ENCODE data around the gene ITPK1.

- TF ChIP-seq STAT1 (IDR thresholded peaks at IDR 0.05; ENCODE audit: unreplicated experiment) (no peak), POLR2AphosphoS5 (IDR thresholded peaks at IDR 0.05; ENCODE audit: low read depth) (no peak), EZH2 (IDR thresholded peaks at IDR 0.05; ENCODE audit: low read depth, unreplicated experiment) (no peak), ZNF114 (CRISPR knock-in tag; IDR thresholded peaks at IDR 0.05) (no peak), NANOG (IDR thresholded peaks at IDR 0.05; ENCODE audit: borderline replicate concordance) (no peak), EZH2phosphoT487 (IDR thresholded peaks at IDR 0.05; ENCODE audit: unreplicated experiment) (no peak), REST (IDR thresholded peaks at IDR 0.05; ENCODE audit: unreplicated experiment) (no peak), ZNF331 (CRISPR knock-in tag; IDR thresholded peaks at IDR 0.05; ENCODE audit: low read depth) (no peak), CREB1 (CRISPR knock-in tag; IDR thresholded peaks at IDR 0.05; ENCODE audit: low read depth) (no peak), JUNB (IDR thresholded peaks at IDR 0.05; ENCODE audit: unreplicated experiment) (no peak)
- TF ChIP-seq, protein P1, sequence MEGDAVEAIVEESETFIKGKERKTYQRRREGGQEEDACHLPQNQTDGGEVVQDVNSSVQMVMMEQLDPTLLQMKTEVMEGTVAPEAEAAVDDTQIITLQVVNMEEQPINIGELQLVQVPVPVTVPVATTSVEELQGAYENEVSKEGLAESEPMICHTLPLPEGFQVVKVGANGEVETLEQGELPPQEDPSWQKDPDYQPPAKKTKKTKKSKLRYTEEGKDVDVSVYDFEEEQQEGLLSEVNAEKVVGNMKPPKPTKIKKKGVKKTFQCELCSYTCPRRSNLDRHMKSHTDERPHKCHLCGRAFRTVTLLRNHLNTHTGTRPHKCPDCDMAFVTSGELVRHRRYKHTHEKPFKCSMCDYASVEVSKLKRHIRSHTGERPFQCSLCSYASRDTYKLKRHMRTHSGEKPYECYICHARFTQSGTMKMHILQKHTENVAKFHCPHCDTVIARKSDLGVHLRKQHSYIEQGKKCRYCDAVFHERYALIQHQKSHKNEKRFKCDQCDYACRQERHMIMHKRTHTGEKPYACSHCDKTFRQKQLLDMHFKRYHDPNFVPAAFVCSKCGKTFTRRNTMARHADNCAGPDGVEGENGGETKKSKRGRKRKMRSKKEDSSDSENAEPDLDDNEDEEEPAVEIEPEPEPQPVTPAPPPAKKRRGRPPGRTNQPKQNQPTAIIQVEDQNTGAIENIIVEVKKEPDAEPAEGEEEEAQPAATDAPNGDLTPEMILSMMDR (conservative IDR thresholded peaks at IDR 0.05; ENCODE audit: low read depth in 2 of 2) = no peak
- TF ChIP-seq, protein P2, sequence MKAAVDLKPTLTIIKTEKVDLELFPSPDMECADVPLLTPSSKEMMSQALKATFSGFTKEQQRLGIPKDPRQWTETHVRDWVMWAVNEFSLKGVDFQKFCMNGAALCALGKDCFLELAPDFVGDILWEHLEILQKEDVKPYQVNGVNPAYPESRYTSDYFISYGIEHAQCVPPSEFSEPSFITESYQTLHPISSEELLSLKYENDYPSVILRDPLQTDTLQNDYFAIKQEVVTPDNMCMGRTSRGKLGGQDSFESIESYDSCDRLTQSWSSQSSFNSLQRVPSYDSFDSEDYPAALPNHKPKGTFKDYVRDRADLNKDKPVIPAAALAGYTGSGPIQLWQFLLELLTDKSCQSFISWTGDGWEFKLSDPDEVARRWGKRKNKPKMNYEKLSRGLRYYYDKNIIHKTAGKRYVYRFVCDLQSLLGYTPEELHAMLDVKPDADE (IDR thresholded peaks at IDR 0.05) = no peak
- TF ChIP-seq, protein P3, sequence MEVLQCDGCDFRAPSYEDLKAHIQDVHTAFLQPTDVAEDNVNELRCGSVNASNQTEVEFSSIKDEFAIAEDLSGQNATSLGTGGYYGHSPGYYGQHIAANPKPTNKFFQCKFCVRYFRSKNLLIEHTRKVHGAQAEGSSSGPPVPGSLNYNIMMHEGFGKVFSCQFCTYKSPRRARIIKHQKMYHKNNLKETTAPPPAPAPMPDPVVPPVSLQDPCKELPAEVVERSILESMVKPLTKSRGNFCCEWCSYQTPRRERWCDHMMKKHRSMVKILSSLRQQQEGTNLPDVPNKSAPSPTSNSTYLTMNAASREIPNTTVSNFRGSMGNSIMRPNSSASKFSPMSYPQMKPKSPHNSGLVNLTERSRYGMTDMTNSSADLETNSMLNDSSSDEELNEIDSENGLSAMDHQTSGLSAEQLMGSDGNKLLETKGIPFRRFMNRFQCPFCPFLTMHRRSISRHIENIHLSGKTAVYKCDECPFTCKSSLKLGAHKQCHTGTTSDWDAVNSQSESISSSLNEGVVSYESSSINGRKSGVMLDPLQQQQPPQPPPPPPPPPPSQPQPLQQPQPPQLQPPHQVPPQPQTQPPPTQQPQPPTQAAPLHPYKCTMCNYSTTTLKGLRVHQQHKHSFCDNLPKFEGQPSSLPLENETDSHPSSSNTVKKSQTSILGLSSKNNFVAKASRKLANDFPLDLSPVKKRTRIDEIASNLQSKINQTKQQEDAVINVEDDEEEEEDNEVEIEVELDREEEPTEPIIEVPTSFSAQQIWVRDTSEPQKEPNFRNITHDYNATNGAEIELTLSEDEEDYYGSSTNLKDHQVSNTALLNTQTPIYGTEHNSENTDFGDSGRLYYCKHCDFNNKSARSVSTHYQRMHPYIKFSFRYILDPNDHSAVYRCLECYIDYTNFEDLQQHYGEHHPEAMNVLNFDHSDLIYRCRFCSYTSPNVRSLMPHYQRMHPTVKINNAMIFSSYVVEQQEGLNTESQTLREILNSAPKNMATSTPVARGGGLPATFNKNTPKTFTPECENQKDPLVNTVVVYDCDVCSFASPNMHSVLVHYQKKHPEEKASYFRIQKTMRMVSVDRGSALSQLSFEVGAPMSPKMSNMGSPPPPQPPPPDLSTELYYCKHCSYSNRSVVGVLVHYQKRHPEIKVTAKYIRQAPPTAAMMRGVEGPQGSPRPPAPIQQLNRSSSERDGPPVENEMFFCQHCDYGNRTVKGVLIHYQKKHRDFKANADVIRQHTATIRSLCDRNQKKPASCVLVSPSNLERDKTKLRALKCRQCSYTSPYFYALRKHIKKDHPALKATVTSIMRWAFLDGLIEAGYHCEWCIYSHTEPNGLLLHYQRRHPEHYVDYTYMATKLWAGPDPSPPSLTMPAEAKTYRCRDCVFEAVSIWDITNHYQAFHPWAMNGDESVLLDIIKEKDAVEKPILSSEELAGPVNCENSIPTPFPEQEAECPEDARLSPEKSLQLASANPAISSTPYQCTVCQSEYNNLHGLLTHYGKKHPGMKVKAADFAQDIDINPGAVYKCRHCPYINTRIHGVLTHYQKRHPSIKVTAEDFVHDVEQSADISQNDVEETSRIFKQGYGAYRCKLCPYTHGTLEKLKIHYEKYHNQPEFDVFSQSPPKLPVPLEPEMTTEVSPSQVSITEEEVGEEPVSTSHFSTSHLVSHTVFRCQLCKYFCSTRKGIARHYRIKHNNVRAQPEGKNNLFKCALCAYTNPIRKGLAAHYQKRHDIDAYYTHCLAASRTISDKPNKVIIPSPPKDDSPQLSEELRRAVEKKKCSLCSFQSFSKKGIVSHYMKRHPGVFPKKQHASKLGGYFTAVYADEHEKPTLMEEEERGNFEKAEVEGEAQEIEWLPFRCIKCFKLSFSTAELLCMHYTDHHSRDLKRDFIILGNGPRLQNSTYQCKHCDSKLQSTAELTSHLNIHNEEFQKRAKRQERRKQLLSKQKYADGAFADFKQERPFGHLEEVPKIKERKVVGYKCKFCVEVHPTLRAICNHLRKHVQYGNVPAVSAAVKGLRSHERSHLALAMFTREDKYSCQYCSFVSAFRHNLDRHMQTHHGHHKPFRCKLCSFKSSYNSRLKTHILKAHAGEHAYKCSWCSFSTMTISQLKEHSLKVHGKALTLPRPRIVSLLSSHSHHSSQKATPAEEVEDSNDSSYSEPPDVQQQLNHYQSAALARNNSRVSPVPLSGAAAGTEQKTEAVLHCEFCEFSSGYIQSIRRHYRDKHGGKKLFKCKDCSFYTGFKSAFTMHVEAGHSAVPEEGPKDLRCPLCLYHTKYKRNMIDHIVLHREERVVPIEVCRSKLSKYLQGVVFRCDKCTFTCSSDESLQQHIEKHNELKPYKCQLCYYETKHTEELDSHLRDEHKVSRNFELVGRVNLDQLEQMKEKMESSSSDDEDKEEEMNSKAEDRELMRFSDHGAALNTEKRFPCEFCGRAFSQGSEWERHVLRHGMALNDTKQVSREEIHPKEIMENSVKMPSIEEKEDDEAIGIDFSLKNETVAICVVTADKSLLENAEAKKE (CRISPR knock-in tag; IDR thresholded peaks at IDR 0.05) = no peak
Measured at GRCh38 chr14:93099643-93100042, 16.1 kb downstream of the ITPK1 start.

Data from GM23338 (cell line).